Measurements from ENCODE around the gene PPFIBP1.

The PPFIBP1 gene

GRCh38 chr12:27571463-27571862, 47.5 kb downstream of the PPFIBP1 start:
- TF ChIP-seq, protein P1, sequence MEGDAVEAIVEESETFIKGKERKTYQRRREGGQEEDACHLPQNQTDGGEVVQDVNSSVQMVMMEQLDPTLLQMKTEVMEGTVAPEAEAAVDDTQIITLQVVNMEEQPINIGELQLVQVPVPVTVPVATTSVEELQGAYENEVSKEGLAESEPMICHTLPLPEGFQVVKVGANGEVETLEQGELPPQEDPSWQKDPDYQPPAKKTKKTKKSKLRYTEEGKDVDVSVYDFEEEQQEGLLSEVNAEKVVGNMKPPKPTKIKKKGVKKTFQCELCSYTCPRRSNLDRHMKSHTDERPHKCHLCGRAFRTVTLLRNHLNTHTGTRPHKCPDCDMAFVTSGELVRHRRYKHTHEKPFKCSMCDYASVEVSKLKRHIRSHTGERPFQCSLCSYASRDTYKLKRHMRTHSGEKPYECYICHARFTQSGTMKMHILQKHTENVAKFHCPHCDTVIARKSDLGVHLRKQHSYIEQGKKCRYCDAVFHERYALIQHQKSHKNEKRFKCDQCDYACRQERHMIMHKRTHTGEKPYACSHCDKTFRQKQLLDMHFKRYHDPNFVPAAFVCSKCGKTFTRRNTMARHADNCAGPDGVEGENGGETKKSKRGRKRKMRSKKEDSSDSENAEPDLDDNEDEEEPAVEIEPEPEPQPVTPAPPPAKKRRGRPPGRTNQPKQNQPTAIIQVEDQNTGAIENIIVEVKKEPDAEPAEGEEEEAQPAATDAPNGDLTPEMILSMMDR (IDR thresholded peaks at IDR 0.05; ENCODE audit: low read depth, low read length, missing control alignments): no peak
- no peak overlapping the region for H3K4me3 ChIP-seq (replicated peaks; ENCODE audit: low read depth, low read length)
- no peak for DNase-seq (ENCODE audit: extremely low read depth, low read depth)

DNA sequence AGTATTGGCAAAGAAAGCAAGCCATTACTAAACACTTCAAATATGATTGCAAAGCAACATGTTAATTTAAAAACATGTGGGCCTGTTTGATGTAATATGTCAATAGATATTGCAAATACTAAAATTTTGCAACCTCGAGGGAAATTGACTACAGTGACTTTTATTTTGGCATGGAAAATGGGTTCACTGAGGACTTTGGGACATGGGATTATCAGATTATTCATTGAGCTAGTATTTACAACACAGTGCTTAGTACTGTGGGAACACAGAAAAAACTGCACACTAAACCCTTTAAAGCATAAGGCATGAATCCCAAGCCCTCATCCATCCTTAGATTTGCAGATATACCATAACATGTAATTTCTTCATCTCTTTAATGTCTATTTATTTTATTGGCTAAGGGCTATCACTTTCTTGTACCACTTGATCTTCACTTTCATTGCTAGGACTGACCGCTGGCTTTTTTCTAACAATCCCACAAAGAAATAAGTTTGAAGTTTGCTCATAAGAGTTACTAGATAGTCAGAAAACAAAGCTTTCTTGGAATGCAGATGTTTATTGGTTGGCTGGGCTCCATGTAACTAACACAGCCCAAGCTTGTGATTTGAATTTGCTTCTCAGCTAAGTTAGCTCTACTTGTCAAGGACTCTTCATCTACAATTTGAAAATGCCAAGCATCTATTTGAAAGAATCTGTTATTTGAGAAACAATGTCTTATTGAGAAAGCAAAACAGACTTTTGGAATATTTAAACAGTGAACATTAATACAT, 48.7 kb downstream of the PPFIBP1 start:
- H3K4me3 ChIP-seq (replicated peaks; ENCODE audit: low read depth, low read length): no peak overlapping the region
- TF ChIP-seq, protein P1 (IDR thresholded peaks at IDR 0.05; ENCODE audit: low read depth, low read length, missing control alignments): no peak
- no peak for DNase-seq (ENCODE audit: extremely low read depth, low read depth)

DNA sequence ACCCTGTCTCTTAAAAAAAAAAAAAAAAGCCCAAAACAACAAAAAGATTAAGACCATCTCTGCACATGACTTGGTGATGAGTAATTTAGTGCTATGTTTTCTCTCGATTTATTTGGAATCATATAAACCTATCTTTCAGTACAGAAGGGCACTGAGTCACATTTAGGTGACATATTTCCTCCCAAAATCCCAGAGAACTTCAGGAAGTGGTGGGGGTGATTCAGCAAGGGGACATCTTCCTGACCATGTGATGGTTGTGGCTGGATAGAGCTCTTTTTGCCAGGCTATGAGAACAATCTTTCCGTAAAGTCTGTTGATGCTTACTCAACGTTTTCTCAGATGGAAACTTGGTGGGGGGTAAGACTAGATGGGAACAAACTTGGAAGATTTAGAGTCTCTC, 50.0 kb downstream of the PPFIBP1 start:
- TF ChIP-seq, protein P1 (IDR thresholded peaks at IDR 0.05; ENCODE audit: low read depth, low read length, missing control alignments): no peak
- DNase-seq (ENCODE audit: extremely low read depth, low read depth): peak; percentile 85
- H3K4me3 ChIP-seq (replicated peaks; ENCODE audit: low read depth, low read length): no peak overlapping the region

- H3K4me3 ChIP-seq (replicated peaks; ENCODE audit: low read depth, low read length): no peak overlapping the region
- no peak for DNase-seq (ENCODE audit: extremely low read depth, low read depth)
- TF ChIP-seq, protein P1 (IDR thresholded peaks at IDR 0.05; ENCODE audit: low read depth, low read length, missing control alignments): no peak
Observed at GRCh38 chr12:27575090-27575761, 51.2 kb downstream of the PPFIBP1 start.

GRCh38 chr12:27575762-27576118, 51.7 kb downstream of the PPFIBP1 start:
- DNase-seq (ENCODE audit: extremely low read depth, low read depth): no peak
- no peak overlapping the region for H3K4me3 ChIP-seq (replicated peaks; ENCODE audit: low read depth, low read length)
- TF ChIP-seq, protein P1 (IDR thresholded peaks at IDR 0.05; ENCODE audit: low read depth, low read length, missing control alignments): no peak

DNA sequence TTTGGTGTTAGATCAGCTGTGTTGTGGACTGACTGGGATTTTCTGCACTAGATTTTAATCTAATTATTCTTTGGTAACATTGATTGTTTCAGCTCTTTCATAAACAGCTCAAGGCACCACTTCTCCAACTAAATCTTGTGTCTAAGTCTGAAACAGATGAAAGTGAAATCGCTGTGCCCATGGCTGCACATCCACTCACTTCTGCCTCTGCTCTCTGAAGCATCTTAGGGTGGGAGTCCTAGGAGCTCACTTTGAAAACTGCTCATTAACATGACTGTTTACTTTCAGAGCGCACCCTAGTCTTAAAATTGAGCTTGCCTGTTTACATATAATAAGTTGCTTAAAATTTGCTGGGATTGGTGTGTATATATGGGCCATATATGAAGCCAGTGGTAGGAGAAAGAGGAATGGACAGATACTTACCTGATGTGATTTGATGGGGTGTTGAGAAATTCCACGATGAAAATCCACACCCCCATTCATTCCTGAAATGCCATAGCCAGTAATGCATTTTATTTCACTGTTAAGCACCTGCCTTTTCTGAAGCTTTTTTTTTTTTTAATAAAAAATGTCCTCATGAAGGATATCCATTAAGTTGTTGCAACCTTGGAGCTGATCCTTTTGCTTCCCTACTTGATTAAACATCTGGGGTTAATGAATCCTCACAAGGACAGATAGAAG, 52.8 kb downstream of the PPFIBP1 start:
- TF ChIP-seq, protein P1 (IDR thresholded peaks at IDR 0.05; ENCODE audit: low read depth, low read length, missing control alignments): no peak
- no peak overlapping the region for H3K4me3 ChIP-seq (replicated peaks; ENCODE audit: low read depth, low read length)
- DNase-seq (ENCODE audit: extremely low read depth, low read depth): no peak

Measured in HFF-Myc (cell line).